Fibroblast of the aortic adventitia (primary cell): ENCODE measurements around the gene MYRF. TPM values are rescaled to one million over a fixed set of nuclear protein-coding genes. Genes with fewer than 3 reads are reported as not detected.
A peak's percentile ranks its signal among the peaks of the same experiment; 100 is the strongest.

ENCODE experiments used
- DNase-seq: peaks from one replicate; pipeline ENCODE4 v3.0.0-alpha.2; 2010; ENCODE audit warnings: low read depth
- H3K4me3 ChIP-seq: 2 replicates; pipeline ENCODE4 v1.5.1; 2011; ENCODE audit warnings: low read depth, mild to moderate bottlenecking, control low read depth, low read length, moderate library complexity
- total RNA-seq: library from RNA; depleted of rRNA; stranded (reverse); fragments of >200 nt; gene quantifications from 2 replicates; pipeline ENCODE4 v1.2.3, GENCODE V29; 2012; ENCODE audit warnings: low replicate concordance
- TF ChIP-seq, protein P1 (sequence below): IDR thresholded peaks from 2 replicates; pipeline ENCODE4 v1.5.1; 2011; ENCODE audit warnings: mild to moderate bottlenecking, low read length, control low read depth, inconsistent platforms; ENCODE audit not compliant: insufficient read depth

The MYRF gene
- total RNA-seq, 1 donor = 0.18 TPM

DNA sequence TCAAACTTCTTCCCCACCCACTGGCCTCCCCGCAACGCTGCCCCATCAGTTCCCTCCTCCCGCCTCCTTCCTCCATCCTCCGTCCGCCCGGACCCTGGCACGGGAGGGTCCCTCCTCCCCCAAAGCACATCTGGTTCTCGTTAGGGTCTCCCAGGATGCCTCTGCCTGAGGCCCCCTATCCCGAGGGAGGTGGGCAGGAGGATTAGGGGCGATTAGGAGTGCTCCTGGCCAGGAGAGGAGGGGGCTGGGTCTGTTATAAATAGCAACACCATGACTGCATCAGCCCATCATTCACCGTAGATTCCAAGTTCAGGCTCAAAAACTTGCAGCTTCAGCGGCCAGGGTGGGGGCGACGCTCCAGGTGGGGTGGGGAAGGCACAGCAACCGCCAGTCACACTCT lies 10.4 kb downstream of the MYRF start:
- TF ChIP-seq, protein P1, sequence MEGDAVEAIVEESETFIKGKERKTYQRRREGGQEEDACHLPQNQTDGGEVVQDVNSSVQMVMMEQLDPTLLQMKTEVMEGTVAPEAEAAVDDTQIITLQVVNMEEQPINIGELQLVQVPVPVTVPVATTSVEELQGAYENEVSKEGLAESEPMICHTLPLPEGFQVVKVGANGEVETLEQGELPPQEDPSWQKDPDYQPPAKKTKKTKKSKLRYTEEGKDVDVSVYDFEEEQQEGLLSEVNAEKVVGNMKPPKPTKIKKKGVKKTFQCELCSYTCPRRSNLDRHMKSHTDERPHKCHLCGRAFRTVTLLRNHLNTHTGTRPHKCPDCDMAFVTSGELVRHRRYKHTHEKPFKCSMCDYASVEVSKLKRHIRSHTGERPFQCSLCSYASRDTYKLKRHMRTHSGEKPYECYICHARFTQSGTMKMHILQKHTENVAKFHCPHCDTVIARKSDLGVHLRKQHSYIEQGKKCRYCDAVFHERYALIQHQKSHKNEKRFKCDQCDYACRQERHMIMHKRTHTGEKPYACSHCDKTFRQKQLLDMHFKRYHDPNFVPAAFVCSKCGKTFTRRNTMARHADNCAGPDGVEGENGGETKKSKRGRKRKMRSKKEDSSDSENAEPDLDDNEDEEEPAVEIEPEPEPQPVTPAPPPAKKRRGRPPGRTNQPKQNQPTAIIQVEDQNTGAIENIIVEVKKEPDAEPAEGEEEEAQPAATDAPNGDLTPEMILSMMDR = no peak
- H3K4me3 ChIP-seq = no peak overlapping the region
- DNase-seq = no peak

DNA sequence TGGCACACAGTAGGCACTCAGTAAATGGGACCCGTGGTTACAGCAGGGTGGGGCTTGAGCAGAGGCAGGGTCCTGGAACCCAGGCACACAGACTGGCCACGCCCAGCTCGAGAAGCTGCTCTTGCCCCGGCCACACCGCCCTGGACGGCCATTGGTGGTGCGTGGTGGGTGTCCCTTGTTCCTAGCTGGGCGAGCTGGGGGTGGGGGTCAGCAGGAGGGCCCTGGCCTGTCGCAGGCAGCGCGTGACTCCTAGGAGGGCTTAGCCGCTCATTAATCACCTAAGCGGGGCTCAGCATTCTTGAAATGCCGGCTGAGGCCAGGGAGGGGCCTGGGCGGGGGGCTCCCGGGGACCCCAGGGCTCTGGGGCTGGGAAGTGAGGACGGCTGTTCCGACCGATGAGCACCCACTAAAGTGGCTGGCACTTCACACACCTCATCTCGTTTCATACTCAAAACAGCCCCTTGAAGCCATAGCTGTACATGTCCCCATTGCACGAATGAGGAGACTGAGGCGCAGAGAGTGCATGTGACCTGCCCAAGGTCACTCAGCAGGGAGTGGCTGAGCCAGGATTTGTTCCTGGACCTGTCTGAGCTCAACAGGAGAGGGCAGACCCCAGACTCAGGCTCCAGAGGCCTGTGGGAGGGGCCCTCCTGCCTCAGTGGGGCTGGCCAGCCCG lies 11.6 kb downstream of the MYRF start:
- TF ChIP-seq, protein P1 = no peak
- DNase-seq = no peak
- H3K4me3 ChIP-seq = no peak overlapping the region

DNA sequence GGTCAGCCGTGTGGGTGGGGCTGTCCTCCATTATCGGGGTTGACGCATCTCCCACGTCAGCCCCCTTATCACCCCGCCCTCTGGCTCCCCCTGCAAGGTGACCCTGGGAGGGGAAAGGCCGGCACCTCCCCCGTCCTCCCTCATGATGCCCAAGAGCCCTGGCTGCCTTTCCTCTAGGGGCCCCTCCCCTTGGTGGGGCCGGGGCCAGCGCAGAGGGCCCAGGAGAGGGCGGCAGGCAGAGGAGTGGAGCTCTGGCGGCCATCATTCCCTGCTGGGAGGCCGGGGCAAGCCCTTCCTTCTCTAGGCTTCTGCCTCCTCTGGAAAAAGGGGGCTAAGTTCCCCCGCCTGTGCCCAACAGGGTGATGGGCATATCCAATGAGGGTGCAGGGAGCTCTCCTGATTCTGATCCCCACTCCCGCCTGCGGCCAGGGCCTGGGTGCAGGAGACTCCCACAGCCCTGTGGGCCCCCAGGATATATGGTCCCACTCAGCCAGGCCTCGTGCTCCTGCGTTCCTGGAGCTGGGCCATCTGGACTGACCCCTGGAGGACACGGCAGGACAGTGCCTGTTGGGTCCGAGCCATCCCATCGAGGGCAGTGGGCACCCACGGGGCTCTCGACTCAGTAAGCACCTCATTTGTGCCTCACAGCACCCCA lies 12.3 kb downstream of the MYRF start:
- DNase-seq = peak; percentile 16

DNA sequence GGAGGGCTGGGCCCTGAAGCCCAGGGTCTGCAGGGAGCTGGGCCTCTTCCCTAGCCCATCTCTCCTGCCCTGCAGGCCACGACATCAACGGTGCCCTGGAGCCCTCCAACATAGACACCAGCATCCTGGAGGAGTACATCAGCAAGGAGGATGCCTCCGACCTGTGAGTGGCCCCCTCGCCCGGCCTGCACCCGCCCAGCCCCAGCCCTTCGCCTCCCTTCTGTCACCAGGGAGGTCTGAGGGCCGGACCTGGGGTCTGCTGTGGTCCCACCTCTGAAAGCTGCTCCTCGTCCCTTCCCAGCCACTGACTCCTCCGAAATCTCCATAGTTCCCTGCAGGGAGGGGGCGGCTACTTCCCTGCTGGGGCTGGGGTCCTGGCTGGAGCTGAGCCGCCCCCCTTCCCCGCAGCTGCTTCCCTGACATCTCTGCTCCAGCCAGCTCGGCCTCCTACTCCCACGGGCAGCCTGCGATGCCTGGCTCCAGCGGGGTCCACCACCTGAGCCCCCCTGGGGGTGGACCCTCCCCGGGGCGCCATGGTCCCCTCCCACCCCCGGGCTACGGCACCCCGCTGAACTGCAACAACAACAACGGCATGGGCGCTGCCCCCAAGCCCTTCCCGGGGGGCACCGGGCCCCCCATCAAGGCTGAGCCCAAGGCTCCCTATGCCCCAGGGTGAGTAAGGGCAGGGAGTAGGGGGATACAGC lies 13.3 kb downstream of the MYRF start:
- no peak overlapping the region for H3K4me3 ChIP-seq
- TF ChIP-seq, protein P1 = no peak
- DNase-seq = no peak

More for the DNA sequence above, 12.3 kb downstream of the MYRF start:
- no peak overlapping the region for H3K4me3 ChIP-seq
- TF ChIP-seq, protein P1 = no peak

DNA sequence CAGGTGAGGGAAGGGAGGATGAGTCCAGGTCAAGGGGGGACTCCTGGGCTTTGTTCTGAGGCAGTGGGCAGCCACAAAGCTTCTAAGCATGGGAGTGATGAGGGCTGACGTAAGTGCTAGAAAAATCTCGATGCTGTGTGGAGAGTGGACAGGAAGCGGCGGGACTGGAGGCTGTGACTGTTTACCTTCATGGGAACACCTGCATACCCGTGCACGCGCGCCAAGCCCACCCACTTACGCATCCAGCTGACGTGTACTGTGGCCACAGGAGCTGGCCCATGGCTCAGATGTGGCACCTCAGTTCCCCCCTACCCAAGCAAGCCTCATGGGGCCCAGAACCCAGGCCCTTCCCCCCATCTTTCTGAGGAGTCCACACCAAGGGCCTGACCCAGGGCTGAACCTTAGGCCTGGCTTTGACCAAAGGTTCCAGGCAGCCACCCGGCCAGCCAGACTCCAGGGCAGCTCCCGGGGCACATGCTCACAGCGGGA lies 14.0 kb downstream of the MYRF start:
- DNase-seq = no peak
- TF ChIP-seq, protein P1 = no peak
- H3K4me3 ChIP-seq = no peak overlapping the region

DNA sequence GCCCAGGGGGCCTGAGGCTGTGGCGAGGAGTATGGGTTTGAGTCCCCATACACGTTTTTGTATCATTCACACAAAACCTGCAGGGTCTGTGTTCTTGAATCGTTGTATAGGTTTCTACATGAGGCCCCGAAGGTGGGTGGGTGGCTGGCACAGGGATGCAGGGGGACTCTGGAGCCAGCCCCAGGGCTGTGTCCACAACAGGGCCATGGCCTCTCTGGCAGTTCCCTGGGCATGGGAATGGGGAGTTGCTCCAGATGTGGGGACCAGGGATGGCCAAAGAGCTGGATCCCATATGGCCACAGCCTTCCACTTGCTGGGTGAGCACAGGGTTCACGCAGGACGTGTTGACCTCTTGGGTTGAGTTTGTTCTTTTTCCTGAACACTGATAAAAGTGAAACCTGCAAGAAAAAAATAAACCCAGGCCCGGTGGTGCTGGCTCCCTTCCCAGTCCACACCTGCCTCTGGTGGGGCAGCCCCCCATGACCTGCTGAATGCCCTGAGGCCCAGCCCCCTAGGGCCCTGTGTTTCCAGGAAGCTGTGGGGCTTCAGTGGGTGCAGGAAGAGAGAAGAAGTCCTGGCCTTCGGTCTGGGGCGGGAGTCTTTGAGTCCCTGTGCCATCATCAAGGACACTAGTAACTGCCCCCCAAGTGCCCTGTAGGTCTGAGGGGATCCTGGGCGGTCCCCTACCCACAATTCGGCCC lies 16.1 kb downstream of the MYRF start:
- TF ChIP-seq, protein P1 = no peak
- no peak for DNase-seq
- H3K4me3 ChIP-seq = no peak overlapping the region
